Measurements from ENCODE around the gene ANKS1B.

- TF ChIP-seq GATA2 (IDR thresholded peaks at IDR 0.05; ENCODE audit: low read depth, low read length) (no peak), GATA3 (IDR thresholded peaks at IDR 0.05; ENCODE audit: low read depth, low read length) (no peak)
These were observed 1075.0 kb downstream of the ANKS1B start for GRCh38 chr12:98909746-98910145.

All from SH-SY5Y (cell line).